Transverse colon (tissue), 4 donors: ENCODE measurements around the gene KIF1A. TPM values are rescaled to one million over a fixed set of nuclear protein-coding genes. Genes with fewer than 3 reads are reported as not detected.

Experiments used
- DNase-seq: peaks from one replicate; pipeline ENCODE4 v3.0.0-alpha.2; 2019
- H3K27ac ChIP-seq, 4 donors: fragments of 200-600 bp; sonication (generic); 2 replicates each; pipeline ENCODE4 v1.5.1; 2016 to 2018; ENCODE audit warnings: inconsistent platforms in 4 of 4
- H3K27me3 ChIP-seq: fragments of 200-600 bp; sonication (generic); 2 replicates; pipeline ENCODE4 v1.5.1; 2017; ENCODE audit warnings: inconsistent platforms
- H3K36me3 ChIP-seq, 4 donors: fragments of 200-600 bp; sonication (generic); 2 replicates each; pipeline ENCODE4 v1.5.1; 2017 to 2019; ENCODE audit warnings: inconsistent platforms in 4 of 4
- H3K4me1 ChIP-seq, 4 donors: fragments of 200-600 bp; sonication (generic); 2 replicates each; pipeline ENCODE4 v1.5.1; 2017 to 2020; ENCODE audit warnings: inconsistent platforms in 4 of 4
- H3K4me3 ChIP-seq, 4 donors: fragments of 200-600 bp; sonication (generic); 1 replicate in 1 of 4; 2 replicates in 3 of 4; pipeline versions ENCODE4 v1.5.1 to v1.6.1; 2017 to 2019; ENCODE audit warnings: inconsistent platforms in 4 of 4
- H3K9me3 ChIP-seq, 2 donors: fragments of 200-600 bp; sonication (generic); 2 replicates each; pipeline ENCODE4 v1.5.1; 2017 to 2019; ENCODE audit warnings: inconsistent platforms in 2 of 2
- CTCF ChIP-seq, 5 experiments: fragments of 200-600 bp in 3 of 5; fragments of 450-650 bp in 2 of 5; sonication (generic) in 3 of 5; IDR thresholded peaks; 1 replicate in 2 of 5; 2 replicates in 3 of 5; pipeline ENCODE4 v1.5.1; 2016 to 2017; ENCODE audit warnings: antibody characterized with exemption in 5 of 5, inconsistent platforms in 3 of 5, mild to moderate bottlenecking in 2 of 5, moderate library complexity in 1 of 5
- EP300 ChIP-seq: sonication (generic); formaldehyde crosslinking; IDR thresholded peaks from one replicate; pipeline ENCODE4 v1.6.1; 2017; ENCODE audit warnings: antibody characterized with exemption, low read depth
- POLR2A ChIP-seq: fragments of 450-650 bp; IDR thresholded peaks from one replicate; pipeline ENCODE4 v1.6.1; 2016; ENCODE audit warnings: antibody characterized with exemption, mild to moderate bottlenecking, moderate library complexity
- POLR2AphosphoS5 ChIP-seq, 3 donors: sonication (generic); formaldehyde crosslinking; IDR thresholded peaks; one replicate each; pipeline ENCODE4 v1.6.1; 2016; ENCODE audit warnings: antibody characterized with exemption in 3 of 3
- WGBS, 2 donors: methylation state at CpG; one replicate each; pipeline ENCODE4 v1.1.5; 2018; ENCODE audit warnings: low coverage in 1 of 2; 5-methylcytosine and 5-hydroxymethylcytosine counted together
- in situ Hi-C, 4 donors: fragments of 200-750 bp; cut with MboI; loops; one replicate each; pipeline versions ENCODE4 v1.15.0 to v1.15.1; 2017; ENCODE audit warnings: low sequenced_read_pairs in 3 of 4, low pct_ligation_motif_present in 1 of 4, low pct_unique_long_range_greater_than_20kb in 1 of 4
- intact Hi-C: fragments of 100-400 bp; cut with DNase I; formaldehyde crosslinking; loops from one replicate; pipeline ENCODE4 v1.15.1; 2023; ENCODE audit warnings: low total_unique reads
- total RNA-seq, 4 donors: library from RNA; depleted of rRNA; stranded (reverse); fragments of >200 nt; gene quantifications; one replicate each; pipeline ENCODE4 v1.1.0, GENCODE V29; 2016

The KIF1A gene
- total RNA-seq, 4 donors from 2014 or later: 0.40 to 3.4 (median 2.9) TPM

GRCh38 chr2:240749516-240749915, 70.5 kb downstream of the KIF1A start:
- Histone ChIP-seq H3K4me3 (no peak overlapping the region), H3K27ac (no peak overlapping the region), H3K4me1 (no peaks in the 10 kb centered on the region), H3K27me3 (no peaks in the 10 kb centered on the region), H3K9me3 (no peaks in the 10 kb centered on the region), H3K36me3 (no peaks in the 10 kb centered on the region)
- TF ChIP-seq CTCF (IDR thresholded peaks at IDR 0.05) (no peak), EP300 (no peak), POLR2A (no peak), POLR2AphosphoS5 (IDR thresholded peaks at IDR 0.05) (no peak)
- DNase-seq: no peak
- intact Hi-C loops (no loop called here), in situ Hi-C loops (no loop called here)
- WGBS, 2 donors: 65% methylated on average over 7 of the region's 7 CpGs; no CpG with 5 or more reads in 1 of the 2 donors

GRCh38 chr2:240747256-240747655, 72.8 kb downstream of the KIF1A start:
- Histone ChIP-seq H3K4me1 (no peaks in the 10 kb centered on the region), H3K4me3 (no peak overlapping the region), H3K27me3 (no peaks in the 10 kb centered on the region), H3K9me3 (no peaks in the 10 kb centered on the region), H3K36me3 (no peaks in the 10 kb centered on the region), H3K27ac (no peak overlapping the region)
- WGBS, 2 donors: 84 to 100% methylated on average over 1 to 11 of the region's 11 CpGs
- DNase-seq: no peak
- intact Hi-C loops: no loop called here
- in situ Hi-C loops: no loop called here
- no peak for TF ChIP-seq CTCF (IDR thresholded peaks at IDR 0.05)
- no peak for TF ChIP-seq POLR2AphosphoS5 (IDR thresholded peaks at IDR 0.05)
- no peak for TF ChIP-seq POLR2A
- TF ChIP-seq EP300: no peak

- no peaks in the 10 kb centered on the region for H3K9me3 ChIP-seq
- DNase-seq: no peak
- intact Hi-C loops (no loop called here), in situ Hi-C loops (no loop called here)
- no peaks in the 10 kb centered on the region for H3K27me3 ChIP-seq
- no peaks in the 10 kb centered on the region for H3K36me3 ChIP-seq
- 87 to 95% methylated on average over 6 to 16 of the region's 16 CpGs for WGBS, 2 donors
- TF ChIP-seq POLR2AphosphoS5 (IDR thresholded peaks at IDR 0.05): no peak
- TF ChIP-seq EP300: no peak
- no peak for TF ChIP-seq CTCF (IDR thresholded peaks at IDR 0.05)
- no peak for TF ChIP-seq POLR2A
- H3K4me1 ChIP-seq: no peaks in the 10 kb centered on the region
- no peak overlapping the region for H3K4me3 ChIP-seq
- no peak overlapping the region for H3K27ac ChIP-seq
Measured at GRCh38 chr2:240746671-240747070, 73.3 kb downstream of the KIF1A start.

GRCh38 chr2:240745962-240746361, 74.1 kb downstream of the KIF1A start:
- H3K36me3 ChIP-seq: no peaks in the 10 kb centered on the region
- WGBS, 2 donors: 82% methylated on average over 15 of the region's 15 CpGs; no CpG with 5 or more reads in 1 of the 2 donors
- no peaks in the 10 kb centered on the region for H3K9me3 ChIP-seq
- DNase-seq: no peak
- TF ChIP-seq POLR2A (no peak), EP300 (no peak), CTCF (IDR thresholded peaks at IDR 0.05) (no peak), POLR2AphosphoS5 (IDR thresholded peaks at IDR 0.05) (no peak)
- H3K27me3 ChIP-seq: no peaks in the 10 kb centered on the region
- no peak overlapping the region for H3K27ac ChIP-seq
- intact Hi-C loops: no loop called here
- H3K4me3 ChIP-seq: no peak overlapping the region
- no peaks in the 10 kb centered on the region for H3K4me1 ChIP-seq
- in situ Hi-C loops: no loop called here
